Neural cell (in vitro differentiated cells): ENCODE results near the gene B3GNT3.

Experiments used
- EZH2 ChIP-seq: fragments of 200-600, 300-800 bp; shearing (Covaris generic), sonication (generic); IDR thresholded peaks from 2 replicates; pipeline ENCODE4 v1.6.1; 2014; ENCODE audit warnings: antibody characterized with exemption, low read length, borderline replicate concordance, mild to moderate bottlenecking; ENCODE audit not compliant: insufficient read depth, poor library complexity, severe bottlenecking
- MXI1 ChIP-seq: fragments of 450-650 bp; conservative IDR thresholded peaks from 2 replicates; pipeline ENCODE4 v1.6.1; 2014; ENCODE audit warnings: antibody characterized with exemption, mild to moderate bottlenecking; ENCODE audit not compliant: poor library complexity, severe bottlenecking
- TAF1 ChIP-seq: IDR thresholded peaks from 2 replicates; pipeline ENCODE4 v1.6.1; 2012; ENCODE audit warnings: low read depth
- TF ChIP-seq, protein P1 (sequence below): fragments of 450-650 bp; IDR thresholded peaks from 2 replicates; pipeline ENCODE4 v1.5.1; 2014; ENCODE audit warnings: antibody characterized with exemption, mild to moderate bottlenecking, moderate library complexity; ENCODE audit not compliant: poor library complexity, severe bottlenecking

DNA sequence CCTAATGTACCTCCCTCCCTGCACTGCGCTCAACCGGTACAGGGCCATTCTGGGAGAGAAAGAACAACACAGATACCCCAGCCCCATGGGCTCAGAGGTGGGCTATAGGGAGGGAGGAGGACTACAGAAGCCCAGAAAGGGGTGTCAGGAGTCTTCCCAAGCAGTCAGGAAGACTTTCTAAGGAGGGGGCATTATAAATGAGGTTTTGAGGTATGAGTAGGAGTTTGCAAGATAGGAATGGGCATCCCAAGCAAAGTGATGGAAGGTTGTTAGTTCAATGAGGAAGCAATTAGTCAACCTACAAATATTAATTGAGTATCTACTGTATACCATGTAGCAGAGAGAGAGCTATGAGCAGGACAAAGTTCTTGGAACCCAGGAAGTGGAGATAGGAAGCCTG is 6.3 kb upstream of the B3GNT3 start:
- TF ChIP-seq, protein P1, sequence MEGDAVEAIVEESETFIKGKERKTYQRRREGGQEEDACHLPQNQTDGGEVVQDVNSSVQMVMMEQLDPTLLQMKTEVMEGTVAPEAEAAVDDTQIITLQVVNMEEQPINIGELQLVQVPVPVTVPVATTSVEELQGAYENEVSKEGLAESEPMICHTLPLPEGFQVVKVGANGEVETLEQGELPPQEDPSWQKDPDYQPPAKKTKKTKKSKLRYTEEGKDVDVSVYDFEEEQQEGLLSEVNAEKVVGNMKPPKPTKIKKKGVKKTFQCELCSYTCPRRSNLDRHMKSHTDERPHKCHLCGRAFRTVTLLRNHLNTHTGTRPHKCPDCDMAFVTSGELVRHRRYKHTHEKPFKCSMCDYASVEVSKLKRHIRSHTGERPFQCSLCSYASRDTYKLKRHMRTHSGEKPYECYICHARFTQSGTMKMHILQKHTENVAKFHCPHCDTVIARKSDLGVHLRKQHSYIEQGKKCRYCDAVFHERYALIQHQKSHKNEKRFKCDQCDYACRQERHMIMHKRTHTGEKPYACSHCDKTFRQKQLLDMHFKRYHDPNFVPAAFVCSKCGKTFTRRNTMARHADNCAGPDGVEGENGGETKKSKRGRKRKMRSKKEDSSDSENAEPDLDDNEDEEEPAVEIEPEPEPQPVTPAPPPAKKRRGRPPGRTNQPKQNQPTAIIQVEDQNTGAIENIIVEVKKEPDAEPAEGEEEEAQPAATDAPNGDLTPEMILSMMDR, result no peak
- TF ChIP-seq TAF1 (no peak), EZH2 (no peak), MXI1 (no peak)
